HL-60/S4 treated with phorbol 12-myristate 13-acetate at 8.2 ng/mL for 4 days and 3 days (cell line): ENCODE measurements around the gene NUDT10.
"Not testable (repeated sequence)": the region's sequence is repeated elsewhere in the genome, so short reads cannot be mapped to it uniquely, and the experiment has no call there.

Experiments used
- in situ Hi-C: fragments of 300-500 bp; cut with MboI; formaldehyde crosslinking; loops from 2 replicates; pipeline ENCODE4 v1.15.0; 2022; ENCODE audit warnings: low sequenced_read_pairs

The NUDT10 gene

DNA sequence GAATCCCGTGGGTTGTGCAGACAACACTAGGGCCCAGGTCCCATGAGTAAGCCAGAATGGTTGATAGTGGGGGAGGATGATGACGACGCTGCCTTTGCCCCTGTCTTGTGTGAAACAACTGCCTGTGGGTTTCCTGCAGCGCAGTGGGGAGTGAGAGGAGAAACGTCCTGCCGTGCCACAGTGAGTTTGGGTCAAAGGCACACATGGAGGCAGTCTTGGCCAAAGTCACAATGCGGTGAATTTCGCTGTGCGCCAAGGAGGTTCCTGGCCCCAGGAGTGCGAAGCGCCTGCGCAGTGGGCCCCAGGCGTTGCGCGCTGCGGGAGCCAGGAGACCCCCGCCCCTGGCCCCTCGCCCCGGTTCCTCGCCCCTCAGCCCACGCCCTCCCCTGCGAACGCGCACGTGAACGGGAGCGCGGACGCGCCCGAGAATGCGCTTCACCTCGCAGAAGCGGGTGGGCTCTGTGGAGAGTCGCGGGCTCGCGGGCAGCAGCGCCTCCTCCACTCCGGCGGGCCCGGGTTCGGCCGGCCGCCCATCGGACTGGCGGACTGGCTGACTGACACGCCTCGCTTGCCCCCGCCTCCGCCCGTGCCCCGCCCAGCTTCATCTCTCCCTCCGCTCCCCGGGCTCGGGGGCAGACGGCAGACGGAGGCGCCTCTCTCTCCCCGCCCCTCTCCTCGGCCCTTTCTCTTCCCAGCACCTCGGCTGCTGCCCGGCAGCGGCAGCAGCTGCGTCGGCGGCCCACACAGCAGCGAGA is at the start of gene NUDT10:
Gene NUDT10 (plus strand): TSS at position 635 of the 755 bp plus-strand sequence. CDS start 144 bp downstream, outside the sequence.
- in situ Hi-C loops, result no loop called here

GRCh38 chrX:51292421-51292820 is 40.2 kb upstream of the NUDT10 start:
- in situ Hi-C loops, result no loop called here

- in situ Hi-C loops, result no loop called here
Measured at GRCh38 chrX:51296138-51296537, 36.5 kb upstream of the NUDT10 start.

- in situ Hi-C loops, result no loop called here
Measured at GRCh38 chrX:51316271-51316670, 16.4 kb upstream of the NUDT10 start.

DNA sequence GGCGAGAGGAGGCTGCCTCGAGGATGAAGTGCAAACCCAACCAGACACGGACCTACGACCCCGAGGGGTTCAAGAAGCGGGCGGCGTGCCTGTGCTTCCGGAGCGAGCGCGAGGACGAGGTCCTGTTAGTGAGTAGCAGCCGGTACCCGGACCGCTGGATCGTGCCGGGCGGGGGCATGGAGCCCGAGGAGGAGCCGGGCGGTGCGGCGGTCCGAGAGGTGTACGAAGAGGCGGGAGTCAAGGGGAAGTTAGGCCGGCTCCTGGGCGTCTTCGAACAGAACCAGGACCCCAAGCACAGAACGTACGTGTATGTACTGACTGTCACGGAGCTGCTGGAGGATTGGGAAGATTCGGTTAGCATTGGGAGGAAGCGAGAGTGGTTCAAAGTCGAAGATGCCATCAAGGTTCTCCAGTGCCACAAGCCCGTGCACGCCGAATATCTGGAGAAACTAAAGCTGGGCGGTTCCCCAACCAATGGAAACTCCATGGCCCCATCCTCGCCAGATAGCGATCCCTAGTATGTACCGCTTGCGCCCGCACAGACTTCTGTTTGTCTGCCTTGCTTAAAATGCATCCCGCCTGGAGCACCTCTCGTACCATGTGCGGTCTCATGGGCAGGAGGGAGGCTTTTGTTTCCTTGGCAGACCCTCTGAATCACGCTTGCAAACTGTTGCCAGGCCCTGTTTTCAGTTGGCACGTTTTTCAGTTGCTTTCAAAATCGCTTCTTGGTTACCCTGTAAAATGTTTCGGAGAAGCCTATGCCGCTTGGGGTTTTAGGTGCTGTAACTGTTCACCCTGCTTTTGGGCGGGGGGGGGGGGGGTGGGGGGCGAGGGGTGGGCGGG is 542 bp downstream of the NUDT10 start:
- in situ Hi-C loops, result not testable (repeated sequence)

- in situ Hi-C loops, result no loop called here
Measured at GRCh38 chrX:51334276-51334675, 1.7 kb downstream of the NUDT10 start.

GRCh38 chrX:51336584-51336983 is 4.0 kb downstream of the NUDT10 start:
- in situ Hi-C loops, result no loop called here

- in situ Hi-C loops, result no loop called here
Measured at GRCh38 chrX:51361251-51361650, 28.6 kb downstream of the NUDT10 start.

GRCh38 chrX:51376672-51377071 is 44.0 kb downstream of the NUDT10 start:
- in situ Hi-C loops, result no loop called here
